ENCODE data around the gene RALGAPA2. TPM values are rescaled to one million over a fixed set of nuclear protein-coding genes. Genes with fewer than 3 reads are reported as not detected.

The RALGAPA2 gene
- total RNA-seq, 1 experiment from 2014 or later: 13.4 TPM

- Histone ChIP-seq H3K4me1 (ENCODE audit: control insufficient read depth, insufficient read depth, low read length) (no peaks in the 10 kb centered on the region), H3K9me3 (ENCODE audit: control insufficient read depth, insufficient read depth, low read depth, low read length) (no peaks in the 10 kb centered on the region), H3K4me3 (ENCODE audit: low read depth in 2 of 2, low read length in 2 of 2) (no peak overlapping the region), H3K27me3 (ENCODE audit: control insufficient read depth, insufficient read depth, low read length) (no peaks in the 10 kb centered on the region), H3K36me3 (ENCODE audit: control insufficient read depth, insufficient read depth, low read length) (no peaks in the 10 kb centered on the region), H3K27ac (ENCODE audit: low read length) (no peak overlapping the region)
- in situ Hi-C loops (cut with HindIII; ENCODE audit: low pct_unique_long_range_greater_than_20kb, low sequenced_read_pairs): no loop called here
- ChIA-PET CTCF (interaction anchor here (0.6 kb wide), 1 partner anchor 35 kb away, joined by 3 read pairs; no protein-coding TSS in a partner anchor), POLR2A (no interaction called here)
- TF ChIP-seq POLR2AphosphoS5 (IDR thresholded peaks at IDR 0.05; ENCODE audit: low read depth, low read length): no peak
- TF ChIP-seq SIN3A (IDR thresholded peaks at IDR 0.05; ENCODE audit: borderline replicate concordance, insufficient read depth, low read depth, low read length): no peak
- TF ChIP-seq CTCF (IDR thresholded peaks at IDR 0.05): no peak
- TF ChIP-seq TCF7L2 (IDR thresholded peaks at IDR 0.05; ENCODE audit: low read depth, low read length): no peak
- TF ChIP-seq, protein P1, sequence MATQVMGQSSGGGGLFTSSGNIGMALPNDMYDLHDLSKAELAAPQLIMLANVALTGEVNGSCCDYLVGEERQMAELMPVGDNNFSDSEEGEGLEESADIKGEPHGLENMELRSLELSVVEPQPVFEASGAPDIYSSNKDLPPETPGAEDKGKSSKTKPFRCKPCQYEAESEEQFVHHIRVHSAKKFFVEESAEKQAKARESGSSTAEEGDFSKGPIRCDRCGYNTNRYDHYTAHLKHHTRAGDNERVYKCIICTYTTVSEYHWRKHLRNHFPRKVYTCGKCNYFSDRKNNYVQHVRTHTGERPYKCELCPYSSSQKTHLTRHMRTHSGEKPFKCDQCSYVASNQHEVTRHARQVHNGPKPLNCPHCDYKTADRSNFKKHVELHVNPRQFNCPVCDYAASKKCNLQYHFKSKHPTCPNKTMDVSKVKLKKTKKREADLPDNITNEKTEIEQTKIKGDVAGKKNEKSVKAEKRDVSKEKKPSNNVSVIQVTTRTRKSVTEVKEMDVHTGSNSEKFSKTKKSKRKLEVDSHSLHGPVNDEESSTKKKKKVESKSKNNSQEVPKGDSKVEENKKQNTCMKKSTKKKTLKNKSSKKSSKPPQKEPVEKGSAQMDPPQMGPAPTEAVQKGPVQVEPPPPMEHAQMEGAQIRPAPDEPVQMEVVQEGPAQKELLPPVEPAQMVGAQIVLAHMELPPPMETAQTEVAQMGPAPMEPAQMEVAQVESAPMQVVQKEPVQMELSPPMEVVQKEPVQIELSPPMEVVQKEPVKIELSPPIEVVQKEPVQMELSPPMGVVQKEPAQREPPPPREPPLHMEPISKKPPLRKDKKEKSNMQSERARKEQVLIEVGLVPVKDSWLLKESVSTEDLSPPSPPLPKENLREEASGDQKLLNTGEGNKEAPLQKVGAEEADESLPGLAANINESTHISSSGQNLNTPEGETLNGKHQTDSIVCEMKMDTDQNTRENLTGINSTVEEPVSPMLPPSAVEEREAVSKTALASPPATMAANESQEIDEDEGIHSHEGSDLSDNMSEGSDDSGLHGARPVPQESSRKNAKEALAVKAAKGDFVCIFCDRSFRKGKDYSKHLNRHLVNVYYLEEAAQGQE (IDR thresholded peaks at IDR 0.05; ENCODE audit: insufficient read depth in 1 of 2, low read depth in 2 of 2, low read length in 1 of 2): no peak
- ATAC-seq (no peak), DNase-seq (ENCODE audit: low read depth, low spot score) (no peak)
- intact Hi-C loops (cut with micrococcal nuclease; ENCODE audit: unreplicated experiment): no loop called here
- BruUV-seq (replicated peaks): no TSS peak
Measured at GRCh38 chr20:20440481-20440880, 272.0 kb downstream of the RALGAPA2 start.

DNA sequence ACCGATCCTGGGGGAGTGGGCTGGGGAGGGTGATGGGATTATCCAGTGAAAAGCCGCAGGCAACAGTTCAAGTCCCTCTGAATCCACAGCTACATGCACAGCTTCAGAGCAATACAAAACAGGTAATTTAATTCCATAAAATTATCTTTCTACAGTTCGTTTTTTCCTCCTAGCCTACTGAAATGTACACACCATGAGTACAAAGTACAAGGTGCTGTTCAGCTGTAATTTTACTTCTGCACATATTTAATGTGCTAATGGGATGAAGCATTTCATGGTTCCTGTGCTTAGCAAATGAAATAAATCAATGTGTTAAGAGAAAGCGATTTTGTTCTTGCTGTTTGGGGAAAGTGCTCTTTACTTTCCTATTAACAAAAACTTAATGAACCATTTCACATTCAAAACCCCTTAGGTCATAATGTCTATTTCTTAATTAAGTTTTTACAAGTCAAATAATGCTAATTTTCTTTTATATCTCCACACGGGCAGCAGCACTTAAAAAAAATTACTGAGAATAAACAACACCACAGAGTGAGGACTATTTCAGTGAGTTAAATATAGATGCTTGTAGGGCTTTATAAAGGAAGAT is 272.7 kb downstream of the RALGAPA2 start:
- no TSS peak for BruUV-seq (replicated peaks)
- H3K27me3 ChIP-seq (ENCODE audit: control insufficient read depth, insufficient read depth, low read length): no peaks in the 10 kb centered on the region
- DNase-seq (ENCODE audit: low read depth, low spot score): no peak

More for the DNA sequence above, 272.7 kb downstream of the RALGAPA2 start:
- Histone ChIP-seq H3K36me3 (ENCODE audit: control insufficient read depth, insufficient read depth, low read length) (no peaks in the 10 kb centered on the region), H3K4me1 (ENCODE audit: control insufficient read depth, insufficient read depth, low read length) (no peaks in the 10 kb centered on the region), H3K27ac (ENCODE audit: low read length) (no peak overlapping the region), H3K4me3 (ENCODE audit: low read depth in 2 of 2, low read length in 2 of 2) (no peak overlapping the region), H3K9me3 (ENCODE audit: control insufficient read depth, insufficient read depth, low read depth, low read length) (no peaks in the 10 kb centered on the region)
- POLR2A ChIA-PET: no interaction called here
- no peak for ATAC-seq
- CTCF ChIA-PET: no interaction called here
- in situ Hi-C loops (cut with HindIII; ENCODE audit: low pct_unique_long_range_greater_than_20kb, low sequenced_read_pairs): no loop called here
- intact Hi-C loops (cut with micrococcal nuclease; ENCODE audit: unreplicated experiment): no loop called here
- no peak for TF ChIP-seq CTCF (IDR thresholded peaks at IDR 0.05)
- no peak for TF ChIP-seq SIN3A (IDR thresholded peaks at IDR 0.05; ENCODE audit: borderline replicate concordance, insufficient read depth, low read depth, low read length)
- TF ChIP-seq POLR2AphosphoS5 (IDR thresholded peaks at IDR 0.05; ENCODE audit: low read depth, low read length): no peak
- no peak for TF ChIP-seq TCF7L2 (IDR thresholded peaks at IDR 0.05; ENCODE audit: low read depth, low read length)
- TF ChIP-seq, protein P1 (IDR thresholded peaks at IDR 0.05; ENCODE audit: insufficient read depth in 1 of 2, low read depth in 2 of 2, low read length in 1 of 2): no peak

Data from Panc1 (cell line).